HFFc6 (cell line): Measurements from ENCODE around the gene CAV3. TPM values are rescaled to one million over a fixed set of nuclear protein-coding genes. Genes with fewer than 3 reads are reported as not detected.

Experiments
- DNase-seq: peaks from one replicate; pipeline ENCODE4 v3.0.0-alpha.2; 2018
- H3K27ac Mint-ChIP-seq: 2 replicates; pipeline ENCODE4 v1.8.0; 2020; ENCODE audit warnings: mild to moderate bottlenecking, mixed read lengths
- H3K27me3 Mint-ChIP-seq: 2 replicates; pipeline ENCODE4 v1.8.0; 2021; ENCODE audit warnings: mild to moderate bottlenecking, moderate library complexity, mixed read lengths; ENCODE audit not compliant: insufficient read depth
- H3K36me3 Mint-ChIP-seq: 2 replicates; pipeline ENCODE4 v1.8.0; 2021; ENCODE audit warnings: low read depth, mixed read lengths
- H3K4me1 Mint-ChIP-seq: 2 replicates; pipeline ENCODE4 v1.8.0; 2020; ENCODE audit warnings: low read depth, mixed read lengths
- H3K4me3 Mint-ChIP-seq: 2 replicates; pipeline ENCODE4 v1.8.0; 2020; ENCODE audit warnings: mild to moderate bottlenecking, moderate library complexity, mixed read lengths
- H3K9me3 Mint-ChIP-seq: 2 replicates; pipeline ENCODE4 v1.8.0; 2020; ENCODE audit warnings: mild to moderate bottlenecking, mixed read lengths
- CTCF ChIP-seq: fragments of 200-600 bp; sonication (generic); IDR thresholded peaks from 2 replicates; pipeline ENCODE4 v1.5.0; 2021; ENCODE audit warnings: antibody characterized with exemption, mild to moderate bottlenecking
- total RNA-seq, 6 experiments: library from RNA; stranded (reverse); fragmentation: NEBNext Ultra II Directional; extraction: Animal tissue kit (Norgen Biotek cat#: 25700); gene quantifications; 2 replicates in 1 of 6; 3 replicates in 5 of 6; pipeline ENCODE4 v1.2.3, GENCODE V29; 2021

Gene CAV3
- total RNA-seq, 6 experiments from 2014 or later: 0.25 TPM; not detected in 5

GRCh38 chr3:8759038-8759707 lies 25.6 kb downstream of the CAV3 start:
- no peak for DNase-seq
- TF ChIP-seq CTCF: no peak
- Mint-ChIP-seq H3K27ac (peak overlapping the region; percentile 92), H3K9me3 (no peaks in the 10 kb centered on the region), H3K36me3 (peaks cover 95% of the 10 kb centered on the region), H3K4me3 (peak overlapping the region; percentile 70), H3K27me3 (peaks cover 38% of the 10 kb centered on the region), H3K4me1 (peaks cover 100% of the 10 kb centered on the region)

GRCh38 chr3:8760091-8760490 lies 26.5 kb downstream of the CAV3 start:
- peaks cover 2% of the 10 kb centered on the region; the same call in 1 of the 2 replicates for H3K9me3 Mint-ChIP-seq
- peaks cover 38% of the 10 kb centered on the region for H3K27me3 Mint-ChIP-seq
- no peak for DNase-seq
- peaks cover 95% of the 10 kb centered on the region for H3K36me3 Mint-ChIP-seq
- peak overlapping the region; percentile 70 for H3K4me3 Mint-ChIP-seq
- peaks cover 100% of the 10 kb centered on the region for H3K4me1 Mint-ChIP-seq
- TF ChIP-seq CTCF: no peak
- peak overlapping the region; percentile 92 for H3K27ac Mint-ChIP-seq

GRCh38 chr3:8760506-8760905 lies 26.9 kb downstream of the CAV3 start:
- Mint-ChIP-seq H3K27me3 (peaks cover 38% of the 10 kb centered on the region), H3K36me3 (peaks cover 95% of the 10 kb centered on the region), H3K4me1 (peaks cover 100% of the 10 kb centered on the region), H3K4me3 (peak overlapping the region; percentile 70), H3K27ac (peak overlapping the region; percentile 92), H3K9me3 (peaks cover 4% of the 10 kb centered on the region; the same call in 1 of the 2 replicates)
- TF ChIP-seq CTCF: no peak
- no peak for DNase-seq

GRCh38 chr3:8761866-8762265 lies 28.3 kb downstream of the CAV3 start:
- no peak for DNase-seq
- peaks cover 41% of the 10 kb centered on the region for H3K27me3 Mint-ChIP-seq
- TF ChIP-seq CTCF: no peak
- peaks cover 14% of the 10 kb centered on the region; the same call in 1 of the 2 replicates for H3K9me3 Mint-ChIP-seq
- H3K27ac Mint-ChIP-seq: peak overlapping the region; percentile 92
- H3K36me3 Mint-ChIP-seq: peaks cover 98% of the 10 kb centered on the region
- H3K4me3 Mint-ChIP-seq: peak overlapping the region; percentile 97
- H3K4me1 Mint-ChIP-seq: peaks cover 100% of the 10 kb centered on the region

- Mint-ChIP-seq H3K27me3 (peaks cover 38% of the 10 kb centered on the region), H3K27ac (peak overlapping the region; percentile 92), H3K9me3 (peaks cover 18% of the 10 kb centered on the region; the same call in 1 of the 2 replicates), H3K4me1 (peaks cover 91% of the 10 kb centered on the region), H3K36me3 (peaks cover 96% of the 10 kb centered on the region), H3K4me3 (peak overlapping the region; percentile 97)
- DNase-seq: no peak
- no peak for TF ChIP-seq CTCF
Measured at GRCh38 chr3:8762607-8763377, 29.2 kb downstream of the CAV3 start.
